Left lobe of liver (tissue), 2 donors: ENCODE data around the gene ITIH1. TPM values are rescaled to one million over a fixed set of nuclear protein-coding genes. Genes with fewer than 3 reads are reported as not detected.

Source experiments
- ATAC-seq: fragments of 200-7000 bp; cut with Tn5 transposase; one replicate; pipeline ENCODE4 v1.9.1; 2020; ENCODE audit warnings: mild to moderate bottlenecking, moderate library complexity
- DNase-seq: peaks from one replicate; pipeline ENCODE4 v3.0.0-alpha.2; 2020; ENCODE audit warnings: low spot score
- total RNA-seq: library from RNA; stranded (reverse); gene quantifications from one replicate; pipeline ENCODE4 v1.2.1, GENCODE V29; 2021
- donor health status: DM: no; HTN: no; CAD: no; lungs with moderate emphysema.
- donor health status: DM: no; HTN: yes; CAD: no.

ITIH1 gene
- total RNA-seq, 1 donor from 2014 or later, result 1,331 TPM

- ATAC-seq (no peak), DNase-seq (no peak)
Measured at GRCh38 chr3:52809149-52809548, 31.8 kb downstream of the ITIH1 start.

- ATAC-seq (no peak), DNase-seq (no peak)
Measured at GRCh38 chr3:52809662-52810377, 32.4 kb downstream of the ITIH1 start.

DNA sequence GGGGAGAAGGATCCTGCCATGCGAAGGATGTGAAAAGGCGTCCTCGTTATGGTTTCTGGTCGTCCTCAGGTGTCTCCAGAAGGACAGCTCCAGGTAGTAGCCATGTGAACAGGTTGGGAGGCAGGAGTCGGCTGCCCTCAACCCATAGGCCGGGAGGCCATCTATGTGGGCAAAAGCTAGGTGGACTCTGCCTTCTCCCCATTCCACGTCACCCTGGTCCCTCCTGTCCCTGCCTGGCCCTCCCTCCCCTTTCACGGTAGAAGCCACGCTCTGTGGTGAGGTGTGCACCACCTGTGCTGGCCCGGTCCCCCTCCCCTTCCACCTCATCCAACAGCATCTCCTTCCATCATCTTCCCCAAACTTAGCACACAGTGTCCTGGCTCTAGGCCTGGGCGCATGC, 33.5 kb downstream of the ITIH1 start:
- DNase-seq (peak; percentile 78), ATAC-seq (peak; percentile 52)

DNA sequence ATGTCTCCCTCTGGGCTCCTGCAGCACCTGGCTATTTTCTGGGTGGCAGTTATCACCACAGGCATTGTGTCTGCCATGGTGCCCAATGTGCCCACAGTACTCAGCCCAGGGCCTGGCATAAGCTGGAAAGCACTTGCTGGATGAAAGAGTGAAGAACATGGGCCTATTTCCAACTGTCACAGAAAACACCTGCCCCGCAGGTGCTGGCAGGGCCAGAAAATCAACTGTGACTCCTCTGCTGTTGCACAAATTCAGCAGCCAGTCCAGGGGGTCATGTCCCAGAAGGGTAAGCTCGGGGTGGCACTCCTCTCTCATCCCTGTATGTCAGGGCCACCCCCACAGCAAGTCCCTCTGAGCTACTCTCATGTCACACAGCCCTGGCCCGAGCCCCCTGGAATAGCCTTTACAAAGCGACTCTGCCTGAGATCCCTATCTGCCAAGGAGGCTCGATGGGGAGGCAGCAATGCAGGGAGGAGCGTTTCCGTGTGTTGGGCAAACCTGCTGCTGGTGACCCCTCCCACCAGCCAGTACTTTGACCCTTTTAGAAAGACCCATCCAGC, 34.1 kb downstream of the ITIH1 start:
- peak; percentile 51 for ATAC-seq
- DNase-seq, result peak; percentile 82

DNA sequence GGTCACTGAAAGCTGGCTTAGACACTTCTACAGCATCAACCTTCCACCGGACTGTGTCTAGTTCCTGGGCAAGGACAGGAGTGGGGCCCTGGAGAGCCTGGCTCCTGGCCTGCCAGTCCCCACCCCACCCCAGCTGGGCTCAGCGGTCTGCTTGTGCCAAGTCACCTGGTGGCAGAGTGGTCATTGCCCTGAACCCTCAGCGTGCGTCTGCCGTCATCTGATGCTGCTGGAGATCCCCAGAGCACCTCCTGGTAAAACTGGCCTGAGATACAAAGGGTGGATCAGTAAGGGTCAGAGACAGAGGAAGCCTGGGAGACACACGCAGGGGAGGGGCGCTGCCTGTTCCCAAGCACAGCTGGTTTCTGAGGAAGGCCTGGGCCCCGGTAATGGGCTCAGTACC, 36.4 kb downstream of the ITIH1 start:
- ATAC-seq, result peak; percentile 30
- DNase-seq, result peak; percentile 79

GRCh38 chr3:52816199-52816598, 38.8 kb downstream of the ITIH1 start:
- DNase-seq, result no peak
- ATAC-seq, result no peak

DNA sequence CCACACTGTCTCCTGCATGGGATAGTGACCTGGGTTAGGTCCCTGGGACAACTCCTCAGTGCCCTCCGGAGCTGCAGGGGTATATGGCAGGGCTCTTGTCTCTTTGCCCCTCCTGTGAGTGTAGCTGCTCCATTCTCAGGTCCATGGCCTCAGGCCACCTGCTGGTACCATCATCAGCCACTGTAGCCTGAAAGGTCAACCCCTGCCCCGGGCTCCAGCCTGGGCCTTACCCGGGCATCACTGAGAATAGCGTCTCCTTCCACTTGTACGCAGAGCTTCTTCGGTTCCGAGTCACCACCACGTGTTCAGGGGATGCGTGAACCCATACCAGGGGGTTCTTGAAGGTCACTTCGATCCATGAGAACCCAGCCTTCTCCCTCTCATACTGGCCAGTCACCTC, 39.3 kb downstream of the ITIH1 start:
- DNase-seq (peak; percentile 51), ATAC-seq (peak; percentile 1)

DNA sequence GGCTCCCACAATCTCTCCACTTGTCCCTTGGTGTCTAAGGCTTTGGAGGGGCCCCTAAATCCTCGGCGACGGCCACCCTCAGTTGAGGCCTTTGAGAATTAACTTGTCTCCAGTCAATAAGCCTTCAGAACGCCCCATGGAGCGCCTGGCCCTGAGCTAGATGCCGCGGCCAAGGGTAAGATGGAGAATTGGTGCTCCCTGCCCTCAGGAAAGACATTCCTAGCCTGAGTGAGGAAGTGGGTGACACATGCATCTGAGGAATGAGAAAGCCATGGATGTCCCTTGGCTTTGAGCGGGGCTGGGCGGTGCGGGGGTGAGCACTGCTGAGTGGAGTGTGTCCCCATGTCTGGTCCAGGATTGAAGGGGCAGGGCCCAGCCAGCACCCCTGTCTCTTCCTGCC, 39.8 kb downstream of the ITIH1 start:
- DNase-seq (no peak), ATAC-seq (peak; percentile 0)

DNA sequence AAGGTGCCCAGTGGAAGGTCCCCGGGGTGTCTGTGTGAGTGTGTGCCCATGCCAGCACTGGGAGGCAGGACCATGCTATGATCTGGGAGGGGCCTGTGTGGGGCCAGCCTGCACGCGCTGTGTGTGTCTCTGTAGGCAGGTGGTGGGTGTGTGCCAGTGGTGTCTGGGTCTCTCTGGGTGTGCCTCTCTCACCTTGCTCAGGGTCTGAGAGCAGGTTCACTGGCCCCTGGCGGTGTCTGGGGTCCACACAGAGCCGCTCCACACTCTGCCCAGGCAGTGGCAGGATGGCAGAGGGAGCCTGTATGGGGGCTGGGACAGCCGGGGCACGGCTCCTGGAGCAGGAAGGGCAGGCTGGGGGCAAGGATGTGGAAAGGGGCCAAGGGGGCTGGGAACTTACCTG, 40.5 kb downstream of the ITIH1 start:
- DNase-seq, result peak; percentile 52
- no peak for ATAC-seq

DNA sequence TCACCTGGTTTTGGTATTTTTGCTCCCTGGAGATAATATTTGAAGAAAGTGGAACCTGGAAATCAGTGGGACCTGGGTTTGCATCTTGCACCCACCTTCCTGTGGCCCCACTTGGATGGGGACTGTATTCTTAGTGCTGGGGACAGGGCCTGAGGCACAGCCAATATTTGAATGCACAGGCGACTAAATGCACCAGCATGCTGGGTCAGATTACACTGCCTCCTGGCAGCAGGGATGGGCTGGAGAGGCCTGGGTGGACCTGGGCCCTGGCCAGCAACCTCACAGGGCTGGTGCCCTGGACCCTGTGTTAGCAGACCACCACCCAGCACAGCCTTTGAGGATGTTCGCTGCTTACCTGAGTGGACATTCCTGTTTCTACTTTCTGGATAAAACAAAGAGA, 42.5 kb downstream of the ITIH1 start:
- no peak for DNase-seq
- ATAC-seq, result no peak

GRCh38 chr3:52820736-52821135, 43.3 kb downstream of the ITIH1 start:
- DNase-seq (peak; percentile 52), ATAC-seq (peak; percentile 17)

DNA sequence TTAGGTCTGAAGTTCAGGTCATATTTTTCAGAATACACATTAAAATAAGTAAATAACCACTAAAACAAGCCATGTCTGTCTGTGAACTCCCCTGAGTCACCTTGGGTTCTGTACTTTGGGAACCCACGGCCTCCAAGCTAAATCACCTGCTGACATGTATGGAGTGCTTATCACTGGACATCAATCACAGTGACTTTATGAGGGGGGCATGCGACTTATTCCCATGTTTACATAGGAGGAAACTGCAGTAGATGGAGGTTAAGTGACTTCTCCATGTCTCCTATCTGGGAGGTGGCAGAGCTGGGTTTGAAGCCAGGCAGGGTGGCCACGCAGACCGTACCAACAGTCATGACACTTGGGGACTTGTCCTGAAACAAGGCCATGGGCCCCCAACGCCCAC, 45.0 kb downstream of the ITIH1 start:
- DNase-seq (no peak), ATAC-seq (no peak)

- ATAC-seq (no peak), DNase-seq (no peak)
Measured at GRCh38 chr3:52824037-52824436, 46.6 kb downstream of the ITIH1 start.

GRCh38 chr3:52827441-52827840, 50.0 kb downstream of the ITIH1 start:
- no peak for ATAC-seq
- DNase-seq, result no peak

DNA sequence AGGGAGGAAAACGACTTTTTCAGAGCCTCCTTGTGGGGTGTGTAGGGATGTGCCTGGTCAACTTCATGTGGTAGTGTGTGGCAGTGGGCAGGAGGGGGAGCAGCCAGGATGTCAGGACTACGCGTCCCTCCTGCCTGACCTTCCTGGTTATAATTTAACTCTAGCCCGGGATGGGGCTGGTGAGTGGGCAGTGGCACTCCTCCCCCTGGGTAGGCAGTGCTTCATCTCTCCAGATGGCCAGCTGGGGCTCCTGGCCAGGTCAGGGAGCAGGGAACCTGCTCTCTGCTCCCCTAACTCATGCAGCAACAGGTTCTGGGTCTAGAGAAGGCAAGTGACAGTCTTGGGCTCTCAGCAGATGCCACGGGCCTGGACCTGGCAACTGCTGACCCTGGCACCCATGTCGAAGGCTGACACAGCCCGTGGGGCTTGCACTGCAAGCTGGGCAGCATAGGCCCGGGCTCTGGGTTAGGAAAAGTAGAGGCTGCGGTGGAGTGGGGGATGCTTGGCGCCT, 50.5 kb downstream of the ITIH1 start:
- peak; percentile 94 for DNase-seq
- peak; percentile 54 for ATAC-seq

GRCh38 chr3:52829482-52829881, 52.1 kb downstream of the ITIH1 start:
- peak; percentile 88 for DNase-seq
- peak; percentile 37 for ATAC-seq

GRCh38 chr3:52829906-52830463, 52.6 kb downstream of the ITIH1 start:
- ATAC-seq (peak; percentile 4), DNase-seq (no peak)

DNA sequence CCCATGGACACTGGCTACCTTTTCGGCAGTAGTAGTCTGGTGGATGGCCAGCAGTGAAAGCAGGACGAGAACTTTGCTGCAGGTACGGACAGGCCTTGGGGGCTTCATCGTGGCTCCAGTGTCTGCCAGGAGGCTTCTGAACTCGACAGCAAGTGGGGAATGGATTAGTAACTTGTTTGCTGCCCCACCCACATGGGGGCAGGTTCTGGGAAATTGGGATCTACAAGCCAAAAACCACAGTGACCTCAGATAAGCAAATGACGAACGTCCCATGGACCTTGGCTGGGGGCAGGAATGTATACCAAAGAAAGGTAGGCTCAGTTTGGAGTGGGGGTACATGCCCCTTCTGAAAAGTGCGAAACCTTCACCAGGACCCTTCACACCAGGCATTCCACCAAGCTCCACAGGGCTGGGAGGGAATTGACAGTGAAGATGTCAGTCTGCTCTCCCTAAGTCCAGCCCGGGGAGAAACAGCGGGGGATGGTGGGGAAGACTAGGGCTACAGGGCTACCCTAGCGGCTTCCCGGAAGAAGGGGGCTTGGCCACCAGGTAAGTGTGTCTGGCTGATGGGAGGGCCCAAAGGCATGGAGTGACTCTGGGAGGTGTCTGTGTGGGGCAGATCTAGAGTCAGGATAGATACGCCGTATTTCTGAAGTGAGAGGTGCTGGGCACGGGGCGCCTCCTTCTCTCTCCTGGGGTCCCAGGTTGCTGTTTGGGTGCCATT, 53.3 kb downstream of the ITIH1 start, which contains the start of gene ITIH4:
Gene ITIH4, minus strand, starts transcription at position 138 of the 724 bp plus-strand sequence. Its CDS starts 30 bp downstream, at position 108.
- ATAC-seq (peak; percentile 41), DNase-seq (peak; percentile 94)

DNA sequence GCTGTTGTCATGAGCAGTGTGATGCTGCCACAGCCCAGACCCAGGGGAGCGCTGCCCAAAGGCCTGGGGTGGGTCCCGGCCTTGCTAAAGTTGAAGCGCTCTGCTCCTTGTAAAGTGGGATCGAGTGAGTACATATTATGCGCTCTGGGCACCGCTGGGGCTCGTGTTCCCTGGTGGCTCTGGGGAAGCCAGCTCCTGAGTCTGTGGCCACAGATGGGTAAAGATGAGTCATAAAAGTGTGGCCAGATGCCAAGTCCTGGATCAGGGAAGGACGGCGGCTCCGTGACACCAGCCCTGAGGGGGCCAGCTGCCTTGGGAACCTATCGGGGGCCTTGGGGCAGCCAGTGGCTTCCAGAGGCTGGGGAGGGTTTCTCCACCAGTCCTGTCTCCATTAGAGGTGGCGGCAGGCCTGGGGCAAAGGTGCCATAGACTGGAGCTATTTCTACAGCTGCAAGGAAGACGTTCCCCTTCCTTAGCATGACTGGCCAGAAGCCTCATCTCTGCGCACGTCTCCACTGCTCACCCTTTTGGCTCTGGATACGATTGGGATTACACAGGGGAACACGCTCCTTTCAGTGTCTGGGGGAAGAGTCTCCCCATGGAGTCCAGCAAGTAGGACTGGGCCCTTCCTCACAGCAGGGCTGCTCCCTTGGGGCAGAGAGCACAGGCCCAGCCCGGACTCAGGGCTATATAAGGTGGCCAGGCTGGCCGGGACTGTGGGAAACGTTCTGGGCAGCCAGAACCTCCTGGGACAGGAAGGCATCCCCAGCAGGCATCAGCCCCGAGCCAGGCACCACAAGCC, 54.3 kb downstream of the ITIH1 start:
- DNase-seq (peak; percentile 83), ATAC-seq (peak; percentile 24)

DNA sequence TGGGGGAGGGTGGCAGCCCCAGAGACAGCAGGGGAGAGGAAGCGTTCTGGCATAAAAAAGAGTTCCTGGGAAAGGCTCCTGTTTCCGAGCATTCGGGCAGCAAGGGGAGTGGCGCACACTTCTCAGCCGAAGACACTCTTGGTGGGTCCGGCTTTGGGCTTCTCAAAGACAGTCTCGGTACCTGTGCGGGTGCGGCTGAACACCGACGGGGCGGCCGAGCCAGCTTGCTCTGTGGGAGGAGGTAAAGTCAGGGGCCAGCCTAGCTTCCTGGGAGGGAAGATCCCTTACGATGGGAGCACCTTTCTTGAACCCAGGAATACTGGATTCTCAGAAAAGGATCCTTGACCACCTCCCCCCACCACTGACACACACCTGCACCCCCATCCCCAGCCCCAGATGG, 55.8 kb downstream of the ITIH1 start:
- no peak for DNase-seq
- no peak for ATAC-seq
